WTC11 (cell line): ENCODE data around the gene AKR1E2. TPM values are rescaled to one million over a fixed set of nuclear protein-coding genes. Genes with fewer than 3 reads are reported as not detected.

Source experiments
- ATAC-seq: fragments of 200-7000 bp; cut with Tn5 transposase; 2 replicates; pipeline ENCODE4 v1.10.0; 2021; ENCODE audit warnings: mild to moderate bottlenecking, moderate library complexity
- CTCF ChIA-PET: fragments of 300-600 bp; sonication (Branson Sonifier 250); formaldehyde crosslinking; loops from one replicate; lab custom pipeline; 2021; ENCODE audit warnings: antibody characterized with exemption; lab: Charles Lee
- POLR2A ChIA-PET: fragments of 350-600 bp; sonication (Branson Sonifier 250); formaldehyde crosslinking; loops from one replicate; lab custom pipeline; 2021; ENCODE audit warnings: antibody characterized with exemption; lab: Charles Lee
- DNase-seq: peaks from one replicate; pipeline ENCODE4 v3.0.0; 2021; ENCODE audit warnings: low spot score
- H3K27ac Mint-ChIP-seq: 2 replicates; pipeline ENCODE4 v1.8.0; 2021; ENCODE audit warnings: mixed read lengths
- H3K27me3 Mint-ChIP-seq: 2 replicates; pipeline ENCODE4 v1.8.0; 2021; ENCODE audit warnings: low read depth, mild to moderate bottlenecking, moderate library complexity, mixed read lengths
- H3K36me3 Mint-ChIP-seq: 2 replicates; pipeline ENCODE4 v1.8.0; 2021; ENCODE audit warnings: mixed read lengths
- H3K4me1 Mint-ChIP-seq: 2 replicates; pipeline ENCODE4 v1.8.0; 2022; ENCODE audit warnings: mixed read lengths
- H3K4me3 Mint-ChIP-seq: 2 replicates; pipeline ENCODE4 v1.8.0; 2021; ENCODE audit warnings: mild to moderate bottlenecking, moderate library complexity, mixed read lengths
- H3K9me3 Mint-ChIP-seq: 2 replicates; pipeline ENCODE4 v1.8.0; 2021; ENCODE audit warnings: mixed read lengths
- CREM ChIP-seq: sonication (generic); formaldehyde crosslinking; IDR thresholded peaks from 2 replicates; pipeline ENCODE4 v1.8.1; 2022; ENCODE audit warnings: mild to moderate bottlenecking, missing genetic modification reagents, moderate library complexity
- NR1H2 ChIP-seq: sonication (generic); formaldehyde crosslinking; IDR thresholded peaks from 2 replicates; pipeline ENCODE4 v1.9.0; 2021; ENCODE audit warnings: mild to moderate bottlenecking, moderate library complexity, missing genetic modification reagents
- STAT6 ChIP-seq: sonication (generic); formaldehyde crosslinking; conservative IDR thresholded peaks from 2 replicates; pipeline ENCODE4 v1.8.1; 2023; ENCODE audit warnings: mild to moderate bottlenecking, low read depth, missing genetic modification reagents, moderate library complexity
- USF1 ChIP-seq: sonication (generic); formaldehyde crosslinking; IDR thresholded peaks from 2 replicates; pipeline ENCODE4 v1.8.0; 2022; ENCODE audit warnings: mild to moderate bottlenecking, missing genetic modification reagents
- ZMAT4 ChIP-seq: fragments of 250-450 bp; sonication (Bioruptor Pico); IDR thresholded peaks from 2 replicates; pipeline ENCODE4 v1.9.0; 2021; ENCODE audit warnings: mild to moderate bottlenecking
- ZNF138 ChIP-seq: sonication (generic); formaldehyde crosslinking; conservative IDR thresholded peaks from 2 replicates; pipeline ENCODE4 v1.8.1; 2022; ENCODE audit warnings: mild to moderate bottlenecking, moderate library complexity, missing genetic modification reagents
- ZNF232 ChIP-seq: sonication (generic); formaldehyde crosslinking; IDR thresholded peaks from 2 replicates; pipeline ENCODE4 v1.8.0; 2022; ENCODE audit warnings: mild to moderate bottlenecking, missing genetic modification reagents
- ZNF281 ChIP-seq: sonication (generic); formaldehyde crosslinking; IDR thresholded peaks from 2 replicates; pipeline ENCODE4 v1.8.0; 2023; ENCODE audit warnings: mild to moderate bottlenecking, missing genetic modification reagents
- ZNF317 ChIP-seq: sonication (generic); formaldehyde crosslinking; IDR thresholded peaks from 2 replicates; pipeline ENCODE4 v1.8.1; 2023; ENCODE audit warnings: low read depth, mild to moderate bottlenecking, moderate library complexity, missing genetic modification reagents, borderline replicate concordance
- ZNF425 ChIP-seq: fragments of 250-450 bp; sonication (Bioruptor Pico); conservative IDR thresholded peaks from 2 replicates; pipeline ENCODE4 v1.9.0; 2021; ENCODE audit warnings: mild to moderate bottlenecking
- total RNA-seq: library from RNA; stranded (reverse); gene quantifications from 3 replicates; pipeline ENCODE4 v1.2.3, GENCODE V29; 2021

Gene AKR1E2
- total RNA-seq, 1 experiment from 2014 or later, result 1.7 TPM

- CTCF ChIA-PET, result interaction anchor here (2.7 kb wide), 1 partner anchor 30 kb away, joined by 8 read pairs; no protein-coding TSS in a partner anchor
- ATAC-seq, result no peak
Observed at GRCh38 chr10:4844864-4845263, 18.9 kb downstream of the AKR1E2 start.

More at GRCh38 chr10:4844864-4845263, 18.9 kb downstream of the AKR1E2 start:
- Mint-ChIP-seq H3K4me1 (peaks cover 5% of the 10 kb centered on the region), H3K36me3 (peaks cover 34% of the 10 kb centered on the region), H3K27ac (no peak overlapping the region), H3K4me3 (no peak overlapping the region), H3K27me3 (no peaks in the 10 kb centered on the region), H3K9me3 (peaks cover 10% of the 10 kb centered on the region)
- TF ChIP-seq NR1H2 (CRISPR knock-in tag) (no peak), ZNF138 (CRISPR knock-in tag) (no peak), STAT6 (CRISPR knock-in tag) (no peak), ZNF317 (no peak), CREM (CRISPR knock-in tag) (no peak), ZNF281 (CRISPR knock-in tag) (no peak), ZNF232 (CRISPR knock-in tag) (no peak), ZMAT4 (CRISPR knock-in tag) (no peak), ZNF425 (CRISPR knock-in tag) (no peak), USF1 (CRISPR knock-in tag) (no peak)
- no peak for DNase-seq
- POLR2A ChIA-PET, result no interaction called here
